DND-41 (cell line): ENCODE results near the gene IFT20.

Experiments used
- ATAC-seq: fragments of 200-7000 bp; cut with Tn5 transposase; 3 replicates; pipeline ENCODE4 v1.9.1; 2021; ENCODE audit warnings: low read depth; ENCODE audit not compliant: insufficient read depth
- DNase-seq: peaks from one replicate; pipeline ENCODE4 v3.0.0-alpha.2; 2020
- H2AFZ ChIP-seq: 2 replicates; pipeline ENCODE4 v1.6.0; 2012; ENCODE audit warnings: low read depth, low read length
- H3K27ac ChIP-seq: 2 replicates; pipeline ENCODE4 v1.5.1; 2012; ENCODE audit warnings: low read length, inconsistent platforms
- H3K27me3 ChIP-seq: fragments of 200-600 bp; sonication (generic); 2 replicates; pipeline ENCODE4 v1.6.0; 2012; ENCODE audit warnings: low read length, mild to moderate bottlenecking, inconsistent platforms; ENCODE audit not compliant: insufficient read depth, poor library complexity
- H3K36me3 ChIP-seq: 2 replicates; pipeline ENCODE4 v1.5.1; 2012; ENCODE audit warnings: low read length, inconsistent platforms; ENCODE audit not compliant: insufficient read depth
- H3K4me1 ChIP-seq: 2 replicates; pipeline ENCODE4 v1.5.1; 2012; ENCODE audit warnings: mild to moderate bottlenecking, low read length; ENCODE audit not compliant: insufficient read depth
- H3K4me2 ChIP-seq: 2 replicates; pipeline ENCODE4 v1.6.0; 2012; ENCODE audit warnings: mild to moderate bottlenecking, moderate library complexity, low read length, inconsistent platforms; ENCODE audit not compliant: insufficient read depth
- H3K4me3 ChIP-seq, 2 experiments: fragments of 200-600 bp in 1 of 2; shearing (Covaris generic) in 1 of 2; 2 replicates each; pipeline ENCODE4 v1.5.1; 2012 to 2016; ENCODE audit warnings: inconsistent platforms in 2 of 2, low read length in 2 of 2, mild to moderate bottlenecking in 2 of 2, low read depth in 1 of 2, moderate library complexity in 1 of 2
- H3K79me2 ChIP-seq: 2 replicates; pipeline ENCODE4 v1.6.0; 2012; ENCODE audit warnings: low read length, inconsistent platforms; ENCODE audit not compliant: insufficient read depth
- H3K9ac ChIP-seq: 2 replicates; pipeline ENCODE4 v1.6.0; 2012; ENCODE audit warnings: low read depth, mild to moderate bottlenecking, inconsistent platforms, low read length, moderate library complexity
- H3K9me3 ChIP-seq: 2 replicates; pipeline ENCODE4 v1.5.1; 2012; ENCODE audit warnings: low read length, moderate library complexity, mild to moderate bottlenecking, inconsistent platforms; ENCODE audit not compliant: insufficient read depth, severe bottlenecking
- H4K20me1 ChIP-seq: 2 replicates; pipeline ENCODE4 v1.6.0; 2012; ENCODE audit warnings: low read length; ENCODE audit not compliant: insufficient read depth
- CTCF ChIP-seq: IDR thresholded peaks from 2 replicates; pipeline ENCODE4 v1.5.1; 2012; ENCODE audit warnings: borderline replicate concordance, low read length, moderate library complexity, mild to moderate bottlenecking; ENCODE audit not compliant: poor library complexity, severe bottlenecking; ENCODE audit errors: extremely low read depth
- EZH2 ChIP-seq: IDR thresholded peaks from 3 replicates; pipeline ENCODE4 v1.6.1; 2012; ENCODE audit warnings: borderline replicate concordance, low read depth, mild to moderate bottlenecking, moderate library complexity, low read length, inconsistent platforms; ENCODE audit not compliant: severe bottlenecking

The IFT20 gene

DNA sequence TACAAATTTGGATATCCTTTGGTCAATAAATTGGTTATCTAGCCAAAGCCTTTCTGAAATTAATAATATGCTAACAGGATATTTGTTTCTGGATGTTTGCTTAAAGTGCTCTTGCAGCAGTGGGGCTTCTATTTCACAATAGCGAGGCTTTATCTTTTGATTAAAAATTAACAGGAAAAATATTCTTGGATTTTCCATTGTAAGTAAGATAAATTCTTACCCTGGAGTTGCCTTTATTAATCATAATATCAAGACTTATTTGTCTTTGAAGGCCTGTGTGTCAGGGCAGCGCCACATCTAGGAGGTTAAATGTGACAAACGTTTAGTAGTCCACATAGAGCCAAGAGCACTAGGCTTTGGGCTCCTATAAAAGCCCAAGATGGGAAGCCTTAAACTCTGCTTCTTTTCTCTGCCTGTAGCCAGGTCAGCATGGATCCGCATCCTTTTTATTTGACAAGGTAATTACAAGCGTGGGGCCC, 11.0 kb downstream of the IFT20 start:
- Histone ChIP-seq H4K20me1 (peaks cover 42% of the 10 kb centered on the region; the same call in 1 of the 2 replicates), H3K27me3 (no peaks in the 10 kb centered on the region), H3K27ac (no peak overlapping the region), H2AFZ (no peak overlapping the region), H3K79me2 (peaks cover 79% of the 10 kb centered on the region), H3K4me2 (peak overlapping the region; percentile 16; the same call in 1 of the 2 replicates), H3K4me1 (peaks cover 30% of the 10 kb centered on the region), H3K9me3 (no peaks in the 10 kb centered on the region), H3K9ac (no peak overlapping the region), H3K36me3 (peaks cover 66% of the 10 kb centered on the region), H3K4me3 (no peak overlapping the region)
- TF ChIP-seq EZH2: no peak
- no peak for TF ChIP-seq CTCF
- ATAC-seq: no peak
- DNase-seq: no peak

DNA sequence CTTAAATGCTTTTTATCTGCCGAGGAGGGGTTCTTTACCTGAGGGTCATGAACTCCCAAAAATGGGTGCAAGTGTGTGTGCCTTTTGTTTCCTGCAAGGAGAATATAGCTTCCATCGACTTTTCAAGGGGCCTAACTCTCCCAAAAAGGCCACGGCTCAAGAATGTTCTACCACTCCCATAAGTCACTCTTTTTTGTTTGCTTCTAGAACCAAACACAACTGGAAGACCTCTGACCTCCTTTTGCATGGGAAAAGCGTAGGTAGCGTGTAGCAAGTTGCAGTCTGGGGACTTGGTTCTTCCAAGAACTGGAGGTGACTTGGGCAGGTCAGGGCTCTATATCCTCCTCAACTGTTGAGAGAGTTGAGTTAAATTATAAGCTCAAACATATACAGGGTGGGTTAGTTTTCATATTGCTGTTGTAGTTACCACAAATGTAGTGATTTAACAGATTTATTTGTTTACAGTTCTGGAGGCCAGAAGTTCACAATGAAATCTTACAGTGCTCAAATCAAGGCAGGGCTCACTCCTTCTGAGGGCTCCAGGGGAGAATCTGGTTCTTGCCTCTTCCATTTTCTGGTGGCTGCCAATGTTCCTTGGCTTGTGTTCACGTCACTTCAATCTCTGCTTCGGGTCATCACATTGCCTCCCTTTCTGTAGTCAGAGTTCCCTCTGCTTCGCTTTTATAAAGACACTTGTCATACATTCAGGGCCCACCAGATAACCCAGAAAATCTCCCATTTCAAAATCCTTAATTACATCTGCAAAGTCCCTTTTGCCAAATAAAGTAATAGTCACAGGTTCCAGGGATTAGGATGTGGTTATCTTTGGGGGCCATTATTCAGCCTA, 14.8 kb downstream of the IFT20 start:
- TF ChIP-seq EZH2 (no peak), CTCF (no peak)
- Histone ChIP-seq H3K9ac (peak overlapping the region; percentile 68), H3K27me3 (no peaks in the 10 kb centered on the region), H4K20me1 (peaks cover 24% of the 10 kb centered on the region; the same call in 1 of the 2 replicates), H3K9me3 (no peaks in the 10 kb centered on the region), H3K27ac (peak overlapping the region; percentile 70), H3K4me3 (peak overlapping the region; percentile 65 to 67; a peak in 3 of 4 replicates), H3K4me2 (peak overlapping the region; percentile 77), H3K79me2 (peaks cover 68% of the 10 kb centered on the region), H2AFZ (no peak overlapping the region), H3K4me1 (peaks cover 44% of the 10 kb centered on the region), H3K36me3 (peaks cover 29% of the 10 kb centered on the region)
- ATAC-seq (no peak), DNase-seq (no peak)

DNA sequence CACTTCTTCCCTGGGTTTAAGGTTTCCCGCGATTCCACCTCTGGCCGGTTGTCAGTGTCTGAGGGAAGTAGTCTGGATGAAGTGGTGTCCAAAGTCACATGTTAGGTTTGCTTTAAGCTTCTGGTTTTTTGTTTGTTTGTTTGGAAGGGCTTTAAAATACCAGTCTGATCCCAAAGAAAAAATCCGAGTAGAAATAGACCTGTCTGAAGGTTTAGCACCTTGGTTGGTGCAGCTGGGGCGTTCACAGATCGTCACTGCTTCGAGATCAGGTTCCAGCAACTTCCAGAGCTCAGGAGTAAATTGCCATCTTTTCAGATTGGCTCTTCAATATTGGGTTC, 15.7 kb downstream of the IFT20 start:
- Histone ChIP-seq H3K9ac (peak overlapping the region; percentile 68), H2AFZ (peak overlapping the region; percentile 82), H3K27ac (peak overlapping the region; percentile 70), H3K36me3 (peaks cover 21% of the 10 kb centered on the region), H3K9me3 (no peaks in the 10 kb centered on the region), H3K4me2 (peak overlapping the region; percentile 77), H3K79me2 (peaks cover 60% of the 10 kb centered on the region), H3K4me1 (peaks cover 44% of the 10 kb centered on the region), H3K4me3 (peak overlapping the region; percentile 65 to 67), H3K27me3 (no peaks in the 10 kb centered on the region), H4K20me1 (peaks cover 16% of the 10 kb centered on the region; the same call in 1 of the 2 replicates)
- no peak for ATAC-seq
- DNase-seq: no peak
- no peak for TF ChIP-seq EZH2
